H1 (cell line): Measurements from ENCODE around the gene HBB.

Experiments
- BCL11A ChIP-seq, 2 experiments: IDR thresholded peaks; one replicate each; pipeline ENCODE4 v1.6.1; 2011; ENCODE audit warnings: low read depth in 2 of 2, low read length in 2 of 2, mild to moderate bottlenecking in 2 of 2
- CBX5 ChIP-seq: fragments of 300-800, 300-1000 bp; sonication (generic); IDR thresholded peaks from 2 replicates; pipeline ENCODE4 v1.7.1; 2016; ENCODE audit warnings: antibody characterized with exemption, low read length, low read depth
- CEBPB ChIP-seq: IDR thresholded peaks from 2 replicates; pipeline ENCODE4 v1.6.1; 2012; ENCODE audit warnings: low read depth, low read length
- CTCF ChIP-seq, 3 experiments: IDR thresholded peaks; 1 replicate in 2 of 3; 2 replicates in 1 of 3; pipeline versions ENCODE4 v1.5.1 to v1.6.1; 2011; ENCODE audit warnings: low read length in 3 of 3, mild to moderate bottlenecking in 3 of 3, inconsistent platforms in 2 of 3, low read depth in 1 of 3, moderate library complexity in 1 of 3; ENCODE audit not compliant: insufficient read depth in 1 of 3; ENCODE audit errors: control extremely low read depth in 1 of 3
- GABPA ChIP-seq: IDR thresholded peaks from 2 replicates; pipeline ENCODE4 v1.6.1; 2011; ENCODE audit warnings: mild to moderate bottlenecking, low read length, moderate library complexity, borderline replicate concordance; ENCODE audit not compliant: insufficient read depth

- TF ChIP-seq CBX5 = no peak
- TF ChIP-seq GABPA = no peak
- TF ChIP-seq CTCF (IDR thresholded peaks at IDR 0.05; ENCODE audit: control extremely low read depth in 1 of 3, insufficient read depth in 1 of 3, low read depth in 1 of 3, low read length in 3 of 3) = no peak
- TF ChIP-seq CEBPB = no peak
- TF ChIP-seq BCL11A (IDR thresholded peaks at IDR 0.05; ENCODE audit: low read depth in 2 of 2, low read length in 2 of 2) = no peak
Observed at GRCh38 chr11:5266609-5267008, 39.7 kb upstream of the HBB start.
